ENCODE data around the gene OR10G3.
A peak's percentile ranks its signal among the peaks of the same experiment; 100 is the strongest.

Gene OR10G3

GRCh38 chr14:21535545-21536417, 44.1 kb downstream of the OR10G3 start:
- DNase-seq, result no peak

GRCh38 chr14:21534576-21534975, 45.3 kb downstream of the OR10G3 start:
- no peak for DNase-seq

- DNase-seq, result no peak
Measured at GRCh38 chr14:21533294-21533693, 46.6 kb downstream of the OR10G3 start.

- no peak for DNase-seq
Measured at GRCh38 chr14:21529515-21529914, 50.4 kb downstream of the OR10G3 start.

- no peak for DNase-seq
Measured at GRCh38 chr14:21528381-21529348, 51.2 kb downstream of the OR10G3 start.

GRCh38 chr14:21527318-21527679, 52.6 kb downstream of the OR10G3 start:
- no peak for DNase-seq

- DNase-seq, result no peak
Measured at GRCh38 chr14:21526672-21527317, 53.1 kb downstream of the OR10G3 start.

- peak; percentile 66 for DNase-seq
Measured at GRCh38 chr14:21525962-21526671, 53.8 kb downstream of the OR10G3 start, which contains the start of gene SALL2. SALL2 (minus strand) TSS chr14:21526346; CDS start chr14:21526127, 219 bp downstream.

- DNase-seq, result no peak
Measured at GRCh38 chr14:21525571-21525961, 54.3 kb downstream of the OR10G3 start.

DNA sequence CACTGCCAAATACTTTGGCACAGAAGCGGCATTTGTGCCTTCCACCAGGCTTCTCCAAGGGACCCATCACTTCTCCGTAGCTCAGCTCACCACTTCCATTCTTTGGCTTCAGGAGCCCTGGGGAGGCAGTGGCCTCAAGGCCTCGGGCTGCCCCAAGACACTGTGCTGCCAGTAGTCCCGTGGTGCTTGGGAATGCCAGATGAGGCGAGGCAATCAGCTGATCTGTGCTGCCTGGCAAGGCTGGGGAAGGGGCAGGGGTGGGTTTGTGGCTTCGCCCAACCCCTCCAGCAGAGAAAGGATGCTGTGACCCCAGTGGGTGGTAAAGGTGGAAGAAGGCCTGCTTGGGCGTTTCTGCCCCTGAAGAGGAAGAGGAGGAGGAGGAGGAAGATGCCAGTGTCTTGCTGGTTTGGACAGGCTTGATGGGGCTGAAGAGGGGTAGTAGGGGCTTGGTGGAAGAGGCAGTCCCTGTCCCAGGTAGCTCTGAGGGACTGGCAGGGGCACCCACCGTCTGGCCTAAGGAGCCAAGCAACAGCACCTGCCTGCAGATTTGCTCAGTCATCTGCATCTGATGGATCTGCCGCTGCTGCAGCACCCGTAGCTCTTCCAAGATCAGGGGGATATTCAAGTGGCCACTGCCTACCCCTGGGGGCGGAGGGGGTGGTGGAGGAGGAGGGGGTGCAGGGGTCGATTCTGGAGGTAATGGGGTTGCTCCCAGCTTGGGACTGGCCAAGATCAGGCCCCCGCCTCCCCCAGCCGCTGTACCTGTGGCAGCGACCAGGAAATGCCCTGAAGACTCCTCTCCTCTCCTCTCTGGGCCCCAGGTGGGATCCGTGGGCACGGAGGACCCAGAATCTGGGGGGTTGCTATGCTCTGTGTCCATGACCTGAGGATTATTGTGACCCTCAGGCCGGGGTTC, 55.0 kb downstream of the OR10G3 start:
- no peak for DNase-seq

DNA sequence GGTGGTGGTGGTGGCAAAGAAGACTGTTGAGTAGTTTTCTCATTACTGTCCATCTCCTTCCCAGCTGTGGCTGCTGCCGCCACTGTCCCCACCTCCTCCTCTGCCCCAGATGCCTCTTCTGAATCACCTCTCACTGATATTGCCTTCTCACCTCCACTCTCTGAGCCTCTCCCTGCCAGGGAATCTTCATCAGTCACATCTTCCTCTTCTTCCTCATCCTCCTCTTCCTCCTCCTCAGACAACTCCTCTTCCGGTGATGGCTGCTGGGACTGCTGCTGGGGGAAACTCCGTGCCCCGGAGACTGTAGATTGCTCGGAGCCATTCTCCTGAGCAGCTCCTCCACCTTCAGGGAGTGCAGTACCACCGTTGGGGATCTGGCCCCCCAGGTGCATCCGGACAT, 56.7 kb downstream of the OR10G3 start:
- no peak for DNase-seq

- DNase-seq, result no peak
Measured at GRCh38 chr14:21521501-21521900, 58.4 kb downstream of the OR10G3 start.

DNA sequence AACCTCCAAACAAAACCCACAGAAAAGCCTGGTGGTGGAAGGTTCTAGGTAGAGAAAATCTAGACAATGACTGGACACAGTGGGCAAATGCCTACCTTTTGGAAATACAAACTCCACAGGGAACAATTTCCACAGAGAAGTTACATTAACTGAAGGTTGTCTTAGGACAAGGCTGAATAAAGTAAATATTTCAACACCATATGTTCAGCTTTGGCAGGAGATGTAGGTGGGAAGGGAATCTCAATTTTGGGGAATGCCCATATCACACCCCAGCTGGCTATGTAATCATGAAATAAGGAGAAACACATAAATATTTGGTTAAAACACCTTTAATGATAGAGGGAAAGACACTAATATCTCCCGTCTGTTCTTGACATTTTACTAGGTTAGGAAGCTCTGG, 59.1 kb downstream of the OR10G3 start:
- no peak for DNase-seq

DNA sequence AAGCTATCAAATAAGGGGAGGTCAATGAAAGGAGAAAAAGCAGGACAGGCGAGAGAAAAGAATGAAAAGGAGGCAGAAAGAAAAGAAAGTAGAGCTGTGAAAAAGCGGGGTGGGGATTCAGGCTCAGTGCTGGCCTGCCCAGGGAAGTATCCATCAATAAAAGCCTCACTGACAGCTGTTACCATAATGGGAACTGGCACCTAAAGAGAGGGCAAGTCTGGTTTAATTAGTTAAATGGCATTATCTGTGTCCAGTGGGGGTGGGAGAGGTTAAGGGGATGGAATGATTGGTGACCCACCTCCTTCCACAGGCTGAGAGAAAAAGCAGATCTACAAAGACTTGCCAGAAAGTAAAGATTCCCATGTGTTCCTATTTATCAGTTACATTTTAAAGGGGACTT, 61.2 kb downstream of the OR10G3 start:
- no peak for DNase-seq

Data from stimulated activated CD4-positive, alpha-beta T cell treated with anti-CD3 and anti-CD28 coated beads, Interleukin-12 subunit alpha, Interleukin-12 subunit beta, amount 100 ng/mL, for 4 hours (primary cell).